HCEC 1CT (cell line): Measurements from ENCODE around the gene FZD7.

Source experiments
- DNase-seq: peaks from one replicate; pipeline ENCODE4 v3.0.0-alpha.2; 2017

FZD7 gene

DNA sequence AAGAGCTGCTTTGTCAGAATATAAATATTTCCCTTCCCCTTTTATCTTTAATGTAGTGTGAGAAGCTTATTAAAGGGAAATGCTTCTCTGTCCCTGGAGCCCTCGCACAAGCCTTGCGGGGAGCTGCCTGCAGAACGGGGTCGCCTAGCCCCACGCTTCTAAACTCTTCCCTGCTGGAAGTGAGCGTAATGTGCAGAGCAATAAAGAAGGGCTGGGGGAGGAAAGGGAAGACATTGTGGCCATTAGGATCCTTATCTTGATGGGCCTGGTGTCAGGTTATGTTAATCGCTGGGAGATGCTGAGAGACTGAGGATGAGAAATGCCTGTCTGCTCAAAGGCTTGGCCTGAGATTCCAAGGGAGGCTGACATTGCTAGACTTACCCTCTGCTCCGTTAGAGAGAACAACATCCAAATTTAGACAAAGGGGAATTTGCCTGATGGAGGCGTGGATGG, 18.9 kb upstream of the FZD7 start:
- no peak for DNase-seq

DNA sequence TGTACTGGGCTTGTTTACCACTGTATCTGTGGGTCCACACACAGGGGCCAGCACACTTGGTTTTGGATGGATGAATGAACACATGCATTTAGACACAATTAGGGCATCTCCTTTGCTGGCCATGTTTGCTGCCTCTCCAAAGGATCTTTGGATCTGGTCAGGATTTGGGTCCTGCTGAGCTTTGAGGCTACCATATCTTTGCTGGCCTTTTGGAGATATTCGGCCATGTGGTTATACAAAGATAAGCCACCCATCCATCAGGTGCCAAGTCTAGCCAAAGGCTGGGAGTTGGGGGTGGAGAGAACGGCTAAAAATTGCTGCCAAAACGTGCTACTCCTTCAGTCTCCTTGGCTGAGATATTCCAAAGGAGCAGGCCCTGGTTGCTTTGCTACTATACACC, 18.2 kb upstream of the FZD7 start:
- no peak for DNase-seq

DNA sequence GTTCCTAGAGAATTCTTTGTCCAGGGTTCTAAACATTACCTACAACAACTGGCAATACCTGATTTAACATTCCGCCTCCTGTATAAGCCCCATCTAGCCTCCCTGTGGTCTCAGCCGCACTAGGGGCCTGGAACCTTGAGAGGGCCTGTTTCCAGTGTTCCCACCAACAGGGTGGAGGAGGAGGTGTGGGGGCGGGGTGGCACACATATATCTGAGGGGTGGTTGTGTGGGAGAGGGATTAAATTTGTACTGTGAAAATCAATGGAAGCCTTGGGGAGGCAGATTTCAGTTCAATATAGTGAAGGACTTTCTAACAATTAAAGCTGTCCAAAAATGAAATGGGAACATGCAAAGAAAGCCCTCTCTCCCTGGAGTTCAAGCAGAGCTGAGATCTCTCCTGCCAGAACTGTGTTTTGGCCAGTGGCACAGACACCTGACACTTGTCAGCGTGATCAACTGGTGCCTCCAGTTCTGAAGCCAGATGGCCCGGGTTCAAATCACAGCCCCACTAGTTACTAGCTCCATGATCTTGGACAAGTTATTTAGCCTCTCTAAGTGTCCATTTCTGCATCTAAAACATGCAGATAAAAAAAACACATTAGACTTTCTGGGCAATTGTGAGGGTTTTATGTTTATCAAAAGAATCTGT, 17.0 kb upstream of the FZD7 start:
- no peak for DNase-seq

DNA sequence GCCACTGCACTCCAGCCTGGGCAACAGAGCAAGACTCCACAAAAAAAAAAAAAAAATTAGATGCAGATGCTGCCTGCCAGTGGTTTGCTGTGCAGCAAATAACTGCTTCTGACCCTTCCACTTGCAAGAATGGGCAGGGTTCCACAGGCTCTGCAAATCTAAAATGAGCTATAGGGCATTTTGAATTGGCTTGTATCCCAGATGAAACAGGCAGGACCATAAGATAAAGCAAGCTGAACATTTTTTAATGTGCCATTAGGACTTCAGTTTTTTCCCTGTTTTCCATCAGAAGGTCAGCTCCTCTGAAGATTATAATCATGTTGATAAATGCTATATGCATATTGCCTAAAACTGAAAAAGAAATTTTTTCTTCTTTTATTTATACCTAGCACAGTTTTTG, 15.7 kb upstream of the FZD7 start:
- DNase-seq: no peak

DNA sequence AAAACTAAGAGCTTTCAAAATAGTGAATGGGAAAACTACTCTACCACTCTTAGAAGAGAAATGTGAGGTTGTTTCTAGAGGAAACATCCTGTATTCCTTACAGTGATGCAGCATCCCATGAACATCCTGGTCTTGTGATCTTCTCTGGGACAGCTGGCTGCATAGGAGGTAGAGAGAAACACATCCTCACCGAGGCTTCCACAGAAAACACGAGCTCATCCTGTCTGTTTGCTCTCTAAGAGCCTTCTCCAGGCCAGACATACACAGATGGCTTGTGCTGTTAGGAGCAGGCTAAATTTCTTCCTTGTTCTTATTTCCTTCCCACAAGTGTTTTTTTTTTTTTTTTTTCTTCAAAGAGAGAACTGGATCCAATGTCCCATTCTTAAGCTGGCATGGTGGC, 14.7 kb upstream of the FZD7 start:
- DNase-seq: no peak

DNA sequence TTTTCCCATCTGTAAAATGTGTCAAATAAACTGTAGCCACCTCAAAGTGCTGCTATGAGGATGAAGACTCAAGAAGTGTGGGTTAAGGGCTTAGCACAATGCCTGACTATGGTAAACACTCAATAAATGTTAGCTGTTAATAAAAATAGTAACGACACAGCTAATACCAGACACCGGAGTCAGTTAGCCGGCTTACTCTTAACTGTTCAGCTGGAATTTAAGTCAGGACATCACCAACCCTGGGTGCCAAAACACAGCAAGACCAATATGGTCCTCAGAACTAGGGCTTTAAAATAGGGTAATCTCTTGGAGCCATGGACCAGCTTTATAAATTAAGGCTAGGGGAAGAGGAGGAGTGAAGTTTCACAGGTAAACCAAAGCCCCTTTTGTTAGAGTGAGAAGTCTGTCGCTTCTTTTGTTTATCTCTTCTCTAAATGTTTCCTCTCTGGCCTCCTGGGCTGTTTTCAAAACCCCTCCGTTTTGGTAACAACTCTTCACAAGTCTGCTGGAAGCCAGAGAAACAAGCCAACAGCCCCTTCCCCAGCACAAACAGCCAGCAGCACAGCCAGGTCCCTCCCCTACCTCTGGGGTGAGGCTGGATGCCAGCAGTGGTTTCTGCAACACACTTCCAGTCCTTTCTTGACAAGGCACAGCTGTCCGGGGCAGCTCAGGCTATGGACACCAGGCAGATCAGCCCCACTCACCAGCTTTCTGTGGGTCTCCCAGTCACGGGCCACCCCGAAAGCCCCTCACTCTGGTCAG, 13.8 kb upstream of the FZD7 start:
- DNase-seq: no peak

DNA sequence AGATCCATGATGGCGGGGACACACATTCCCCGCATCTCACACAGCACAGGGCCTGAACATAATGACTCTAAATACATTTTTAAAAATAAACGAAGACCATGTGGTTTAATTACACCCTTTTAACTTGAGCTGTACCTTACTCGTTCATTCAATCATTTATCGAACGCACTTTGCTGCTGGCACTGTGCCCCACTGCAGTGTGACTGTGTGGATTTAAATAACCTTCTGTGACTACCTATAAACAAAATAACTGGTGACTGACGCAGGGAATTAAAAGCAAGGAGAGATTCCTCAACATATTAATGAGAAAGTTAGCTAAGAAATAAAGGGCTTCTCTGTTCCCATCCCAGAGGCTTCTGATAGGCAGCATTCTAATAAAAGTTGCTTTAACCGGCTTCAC, 10.9 kb upstream of the FZD7 start:
- DNase-seq: no peak

DNA sequence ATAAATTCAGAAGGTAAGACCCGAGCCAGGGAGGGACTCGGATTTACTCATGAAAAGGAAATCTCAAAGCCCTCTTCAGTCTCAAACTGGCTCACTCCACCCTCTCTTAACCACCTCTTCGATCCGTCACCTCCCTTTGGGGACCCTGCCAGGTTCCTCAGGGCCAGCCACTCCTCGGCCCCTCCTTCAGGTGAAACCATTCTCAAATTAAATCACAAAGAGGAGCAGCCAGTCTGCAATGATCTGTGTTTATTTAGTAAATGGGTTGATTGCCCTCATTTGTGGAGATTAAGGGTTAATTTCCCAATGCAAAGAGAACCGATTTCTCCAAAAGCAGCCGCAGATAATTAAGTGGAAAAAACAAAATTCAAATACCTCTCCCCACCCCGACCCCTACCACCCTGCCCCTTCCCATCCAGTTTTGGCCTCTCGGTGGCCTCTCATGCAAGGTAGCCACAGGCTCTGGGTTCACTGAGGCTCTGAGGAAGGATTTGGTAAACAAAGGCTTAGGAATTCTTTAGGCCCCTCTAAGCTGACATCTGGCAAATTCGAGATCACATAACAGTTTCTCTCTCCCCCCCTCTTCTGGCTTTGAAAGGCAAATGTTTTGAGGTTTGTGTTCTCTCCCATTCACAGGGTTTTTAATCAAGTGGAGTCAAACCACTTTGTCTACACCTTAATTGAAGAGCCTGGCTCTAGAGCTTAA, 10.3 kb upstream of the FZD7 start:
- no peak for DNase-seq

DNA sequence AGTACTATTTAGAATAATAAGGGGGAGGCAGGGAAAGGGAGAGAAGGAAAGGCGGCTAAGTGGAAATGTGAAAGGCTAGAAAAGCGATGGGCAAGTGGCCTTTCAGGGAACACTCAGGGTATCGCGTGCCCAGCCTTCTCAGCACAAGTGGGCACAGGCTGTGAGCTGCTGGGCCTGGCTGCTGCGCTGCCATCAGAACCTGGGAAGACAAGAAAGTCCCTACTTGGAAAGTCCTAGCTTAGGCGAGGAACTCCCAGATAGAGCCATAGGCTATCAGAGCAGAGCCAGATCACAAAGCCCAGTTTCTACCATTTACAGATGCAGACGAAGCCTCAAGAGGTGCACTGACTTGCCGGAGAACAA, 9.8 kb upstream of the FZD7 start:
- no peak for DNase-seq

DNA sequence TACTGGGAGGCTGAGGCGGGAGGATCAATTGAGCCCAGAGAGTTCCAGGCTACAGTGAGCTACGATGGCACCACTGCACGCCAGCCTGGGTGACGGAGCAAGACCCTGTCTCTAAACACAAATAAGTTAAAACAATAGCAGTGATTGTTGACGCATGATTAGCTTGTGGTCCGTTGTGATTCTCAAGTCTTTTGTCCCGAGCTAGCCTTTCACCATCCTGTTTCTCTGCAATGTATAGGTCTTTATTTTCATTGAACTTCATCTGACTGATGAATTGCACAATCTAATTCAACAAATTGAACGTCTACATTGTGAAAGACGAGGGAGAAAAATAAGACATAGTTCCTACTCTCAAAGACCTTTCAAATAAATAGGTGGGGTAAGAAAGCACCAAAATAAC, 8.8 kb upstream of the FZD7 start:
- no peak for DNase-seq

DNA sequence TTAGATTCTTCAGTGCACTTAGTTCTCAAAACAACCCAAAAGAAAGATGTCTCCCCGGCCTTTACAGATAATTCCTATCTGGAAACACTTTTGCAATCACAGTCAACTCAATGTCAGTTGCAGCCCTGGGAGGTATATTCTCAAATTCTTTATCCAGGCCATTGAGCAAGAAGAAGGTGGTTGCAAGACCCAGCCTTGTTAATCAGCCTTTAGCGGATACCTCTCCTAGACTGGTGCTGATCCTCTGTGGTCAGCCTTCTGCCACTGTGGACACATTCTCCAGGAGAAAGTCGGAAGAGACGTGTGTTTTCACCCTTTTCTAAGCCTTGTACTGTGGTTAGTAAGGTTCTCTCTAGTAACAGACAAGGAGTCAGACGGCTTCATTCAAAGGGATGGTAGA, 7.8 kb upstream of the FZD7 start:
- no peak for DNase-seq

DNA sequence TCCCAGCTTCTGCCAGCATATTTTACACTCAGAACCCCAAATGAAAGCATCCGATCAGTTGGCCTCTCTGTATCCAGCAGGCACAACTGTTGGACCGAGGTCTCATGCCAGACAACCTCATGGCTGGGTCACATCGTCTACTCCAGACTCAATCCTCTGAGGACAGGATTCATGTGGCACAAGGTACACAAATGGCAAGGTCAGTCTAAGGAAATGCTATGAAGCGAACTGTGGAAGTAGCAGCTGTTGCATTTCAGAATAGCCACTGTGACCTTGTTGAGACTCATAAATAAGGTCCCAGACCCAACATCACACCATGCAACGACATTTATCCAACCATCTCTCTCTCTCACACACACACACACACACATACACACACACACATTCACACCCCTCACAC, 7.1 kb upstream of the FZD7 start:
- no peak for DNase-seq

DNA sequence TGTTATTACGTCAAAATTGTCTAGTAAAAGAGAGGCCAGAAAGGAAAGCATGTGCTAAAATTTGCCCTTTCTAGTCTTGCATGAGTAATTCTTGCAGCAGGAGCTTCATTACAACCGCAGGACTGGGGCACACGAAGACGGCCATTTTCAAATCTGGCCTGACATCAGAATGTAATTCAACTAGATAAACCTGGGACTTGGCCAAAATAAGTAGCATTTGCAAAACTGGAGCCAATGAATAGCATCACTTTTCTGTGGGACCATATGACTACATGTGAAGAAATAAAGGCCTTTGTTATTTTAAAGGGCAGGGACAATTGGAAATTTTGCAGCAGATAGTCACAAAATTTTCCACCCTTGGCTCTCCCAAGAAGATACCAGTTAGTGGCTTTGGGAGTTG, 3.0 kb upstream of the FZD7 start:
- DNase-seq: no peak

DNA sequence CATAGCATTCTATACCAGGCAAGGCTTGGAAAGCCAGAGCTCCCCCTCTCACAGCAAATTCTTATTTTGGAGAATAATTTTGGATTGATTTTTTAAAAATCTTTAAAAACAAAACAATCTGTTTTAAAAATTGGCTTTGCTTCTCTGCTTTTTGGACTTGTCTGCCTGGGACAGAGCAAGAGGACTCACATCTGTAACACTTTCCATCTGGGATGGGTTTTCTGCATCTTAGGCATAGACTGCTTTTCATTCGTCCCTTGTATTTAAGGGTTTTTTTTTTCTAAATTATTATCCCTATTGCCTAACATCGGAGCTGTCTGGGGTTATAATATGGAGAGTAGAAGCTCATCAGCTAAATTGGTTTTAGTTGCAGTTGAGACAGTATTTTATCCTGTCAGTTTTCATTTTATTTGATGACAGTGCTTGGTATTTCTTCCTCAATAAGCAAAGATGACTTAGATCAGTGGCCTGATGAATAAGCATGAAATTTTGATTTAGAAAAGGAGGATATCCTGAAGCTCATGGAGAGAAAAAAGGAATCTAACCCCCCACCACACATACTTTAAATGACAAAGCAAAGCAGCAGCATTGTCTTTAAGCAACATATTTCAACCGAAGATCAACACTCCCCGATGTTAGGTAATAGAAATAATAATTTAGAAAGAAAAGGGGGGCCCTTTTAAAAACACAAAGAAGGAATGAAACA, 2.3 kb upstream of the FZD7 start:
- no peak for DNase-seq

DNA sequence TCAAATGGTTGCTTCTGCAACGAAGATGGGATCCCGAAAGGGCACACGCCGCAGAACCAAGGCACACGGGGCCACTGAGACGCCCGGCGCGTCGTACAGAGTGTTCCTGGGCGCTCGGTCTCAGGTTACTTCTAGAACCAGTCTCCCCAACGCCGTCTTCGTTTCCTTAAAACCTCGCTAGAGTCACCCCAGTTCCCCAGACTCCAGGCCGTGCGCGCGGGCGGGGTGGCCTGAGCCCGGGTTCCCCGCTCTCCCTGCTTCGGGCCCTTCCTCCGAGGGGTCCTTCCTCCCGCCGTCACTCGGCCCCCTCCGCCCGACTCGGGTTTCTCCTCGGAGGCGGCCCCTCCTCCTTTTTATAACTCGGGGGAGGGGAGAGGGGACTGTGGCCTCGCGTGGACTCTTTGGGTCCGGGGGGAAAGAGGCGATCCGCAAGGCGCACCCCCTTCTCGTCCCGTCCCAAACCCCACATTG, 774 bp upstream of the FZD7 start:
- peak; percentile 75 for DNase-seq

DNA sequence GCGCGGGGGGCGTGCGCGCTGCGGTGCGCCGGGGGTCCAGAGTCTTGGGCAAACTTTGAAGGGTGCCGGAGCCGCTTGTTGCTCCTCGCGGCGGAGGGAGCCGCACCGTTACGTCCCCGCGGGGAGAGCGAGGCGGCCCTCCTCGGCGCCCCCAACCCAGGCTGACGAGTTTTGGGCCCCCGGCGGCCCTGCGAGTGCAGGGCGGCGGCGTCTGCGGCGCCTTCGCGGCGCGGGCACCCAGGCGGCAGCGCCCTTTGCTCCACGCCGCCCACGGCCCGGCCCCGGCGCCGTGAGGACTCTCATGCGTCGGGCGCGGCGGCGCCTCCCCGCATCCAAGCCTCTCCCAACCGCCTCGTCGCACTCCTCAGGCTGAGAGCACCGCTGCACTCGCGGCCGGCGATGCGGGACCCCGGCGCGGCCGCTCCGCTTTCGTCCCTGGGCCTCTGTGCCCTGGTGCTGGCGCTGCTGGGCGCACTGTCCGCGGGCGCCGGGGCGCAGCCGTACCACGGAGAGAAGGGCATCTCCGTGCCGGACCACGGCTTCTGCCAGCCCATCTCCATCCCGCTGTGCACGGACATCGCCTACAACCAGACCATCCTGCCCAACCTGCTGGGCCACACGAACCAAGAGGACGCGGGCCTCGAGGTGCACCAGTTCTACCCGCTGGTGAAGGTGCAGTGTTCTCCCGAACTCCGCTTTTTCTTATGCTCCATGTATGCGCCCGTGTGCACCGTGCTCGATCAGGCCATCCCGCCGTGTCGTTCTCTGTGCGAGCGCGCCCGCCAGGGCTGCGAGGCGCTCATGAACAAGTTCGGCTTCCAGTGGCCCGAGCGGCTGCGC, 814 bp downstream of the FZD7 start:
- peak; percentile 34 for DNase-seq

DNA sequence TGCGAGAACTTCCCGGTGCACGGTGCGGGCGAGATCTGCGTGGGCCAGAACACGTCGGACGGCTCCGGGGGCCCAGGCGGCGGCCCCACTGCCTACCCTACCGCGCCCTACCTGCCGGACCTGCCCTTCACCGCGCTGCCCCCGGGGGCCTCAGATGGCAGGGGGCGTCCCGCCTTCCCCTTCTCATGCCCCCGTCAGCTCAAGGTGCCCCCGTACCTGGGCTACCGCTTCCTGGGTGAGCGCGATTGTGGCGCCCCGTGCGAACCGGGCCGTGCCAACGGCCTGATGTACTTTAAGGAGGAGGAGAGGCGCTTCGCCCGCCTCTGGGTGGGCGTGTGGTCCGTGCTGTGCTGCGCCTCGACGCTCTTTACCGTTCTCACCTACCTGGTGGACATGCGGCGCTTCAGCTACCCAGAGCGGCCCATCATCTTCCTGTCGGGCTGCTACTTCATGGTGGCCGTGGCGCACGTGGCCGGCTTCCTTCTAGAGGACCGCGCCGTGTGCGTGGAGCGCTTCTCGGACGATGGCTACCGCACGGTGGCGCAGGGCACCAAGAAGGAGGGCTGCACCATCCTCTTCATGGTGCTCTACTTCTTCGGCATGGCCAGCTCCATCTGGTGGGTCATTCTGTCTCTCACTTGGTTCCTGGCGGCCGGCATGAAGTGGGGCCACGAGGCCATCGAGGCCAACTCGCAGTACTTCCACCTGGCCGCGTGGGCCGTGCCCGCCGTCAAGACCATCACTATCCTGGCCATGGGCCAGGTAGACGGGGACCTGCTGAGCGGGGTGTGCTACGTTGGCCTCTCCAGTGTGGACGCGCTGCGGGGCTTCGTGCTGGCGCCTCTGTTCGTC, 1.7 kb downstream of the FZD7 start:
- DNase-seq: peak; percentile 39

DNA sequence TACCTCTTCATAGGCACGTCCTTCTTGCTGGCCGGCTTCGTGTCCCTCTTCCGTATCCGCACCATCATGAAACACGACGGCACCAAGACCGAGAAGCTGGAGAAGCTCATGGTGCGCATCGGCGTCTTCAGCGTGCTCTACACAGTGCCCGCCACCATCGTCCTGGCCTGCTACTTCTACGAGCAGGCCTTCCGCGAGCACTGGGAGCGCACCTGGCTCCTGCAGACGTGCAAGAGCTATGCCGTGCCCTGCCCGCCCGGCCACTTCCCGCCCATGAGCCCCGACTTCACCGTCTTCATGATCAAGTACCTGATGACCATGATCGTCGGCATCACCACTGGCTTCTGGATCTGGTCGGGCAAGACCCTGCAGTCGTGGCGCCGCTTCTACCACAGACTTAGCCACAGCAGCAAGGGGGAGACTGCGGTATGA, 2.3 kb downstream of the FZD7 start:
- DNase-seq: no peak

DNA sequence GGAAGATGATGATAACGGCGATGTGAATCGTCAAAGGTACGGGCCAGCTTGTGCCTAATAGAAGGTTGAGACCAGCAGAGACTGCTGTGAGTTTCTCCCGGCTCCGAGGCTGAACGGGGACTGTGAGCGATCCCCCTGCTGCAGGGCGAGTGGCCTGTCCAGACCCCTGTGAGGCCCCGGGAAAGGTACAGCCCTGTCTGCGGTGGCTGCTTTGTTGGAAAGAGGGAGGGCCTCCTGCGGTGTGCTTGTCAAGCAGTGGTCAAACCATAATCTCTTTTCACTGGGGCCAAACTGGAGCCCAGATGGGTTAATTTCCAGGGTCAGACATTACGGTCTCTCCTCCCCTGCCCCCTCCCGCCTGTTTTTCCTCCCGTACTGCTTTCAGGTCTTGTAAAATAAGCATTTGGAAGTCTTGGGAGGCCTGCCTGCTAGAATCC, 3.0 kb downstream of the FZD7 start:
- DNase-seq: no peak

DNA sequence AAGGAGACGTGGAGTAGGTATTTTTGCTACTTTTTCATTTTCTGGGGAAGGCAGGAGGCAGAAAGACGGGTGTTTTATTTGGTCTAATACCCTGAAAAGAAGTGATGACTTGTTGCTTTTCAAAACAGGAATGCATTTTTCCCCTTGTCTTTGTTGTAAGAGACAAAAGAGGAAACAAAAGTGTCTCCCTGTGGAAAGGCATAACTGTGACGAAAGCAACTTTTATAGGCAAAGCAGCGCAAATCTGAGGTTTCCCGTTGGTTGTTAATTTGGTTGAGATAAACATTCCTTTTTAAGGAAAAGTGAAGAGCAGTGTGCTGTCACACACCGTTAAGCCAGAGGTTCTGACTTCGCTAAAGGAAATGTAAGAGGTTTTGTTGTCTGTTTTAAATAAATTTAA, 3.4 kb downstream of the FZD7 start:
- peak; percentile 47 for DNase-seq
